ENCODE results near the gene CSF1. TPM values are rescaled to one million over a fixed set of nuclear protein-coding genes. Genes with fewer than 3 reads are reported as not detected.

CSF1 gene
- total and polyA plus RNA-seq, 7 donors: 3.7 to 14.7 (median 10.6) TPM

- Histone ChIP-seq H3K9me3 (no peaks in the 10 kb centered on the region), H3K4me3 (no peak overlapping the region), H3K36me3 (ENCODE audit: insufficient read depth in 1 of 2, low read depth in 1 of 2) (no peaks in the 10 kb centered on the region), H3K27me3 (ENCODE audit: insufficient read depth in 3 of 3, low read length in 2 of 3) (peaks cover 0 to 5% (median 0%) of the 10 kb centered on the region in 3 donors), H3K27ac (no peak overlapping the region), H3K4me1 (no peaks in the 10 kb centered on the region)
- ATAC-seq (no peak), DNase-seq (no peak)
- TF ChIP-seq, protein P1, sequence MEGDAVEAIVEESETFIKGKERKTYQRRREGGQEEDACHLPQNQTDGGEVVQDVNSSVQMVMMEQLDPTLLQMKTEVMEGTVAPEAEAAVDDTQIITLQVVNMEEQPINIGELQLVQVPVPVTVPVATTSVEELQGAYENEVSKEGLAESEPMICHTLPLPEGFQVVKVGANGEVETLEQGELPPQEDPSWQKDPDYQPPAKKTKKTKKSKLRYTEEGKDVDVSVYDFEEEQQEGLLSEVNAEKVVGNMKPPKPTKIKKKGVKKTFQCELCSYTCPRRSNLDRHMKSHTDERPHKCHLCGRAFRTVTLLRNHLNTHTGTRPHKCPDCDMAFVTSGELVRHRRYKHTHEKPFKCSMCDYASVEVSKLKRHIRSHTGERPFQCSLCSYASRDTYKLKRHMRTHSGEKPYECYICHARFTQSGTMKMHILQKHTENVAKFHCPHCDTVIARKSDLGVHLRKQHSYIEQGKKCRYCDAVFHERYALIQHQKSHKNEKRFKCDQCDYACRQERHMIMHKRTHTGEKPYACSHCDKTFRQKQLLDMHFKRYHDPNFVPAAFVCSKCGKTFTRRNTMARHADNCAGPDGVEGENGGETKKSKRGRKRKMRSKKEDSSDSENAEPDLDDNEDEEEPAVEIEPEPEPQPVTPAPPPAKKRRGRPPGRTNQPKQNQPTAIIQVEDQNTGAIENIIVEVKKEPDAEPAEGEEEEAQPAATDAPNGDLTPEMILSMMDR (IDR thresholded peaks at IDR 0.05): no peak
- intact Hi-C loops (cut with DNase I): no loop called here
- 46 to 52% (median 47%) methylated on average over 1 of the region's 1 CpG for WGBS, 3 donors
Measured at GRCh38 chr1:109959632-109959973, 49.0 kb downstream of the CSF1 start.

- Histone ChIP-seq H3K36me3 (ENCODE audit: insufficient read depth in 1 of 2, low read depth in 1 of 2) (no peaks in the 10 kb centered on the region), H3K27ac (no peak overlapping the region), H3K4me3 (no peak overlapping the region), H3K9me3 (no peaks in the 10 kb centered on the region), H3K4me1 (no peaks in the 10 kb centered on the region), H3K27me3 (ENCODE audit: insufficient read depth in 3 of 3, low read length in 2 of 3) (peaks cover 0 to 5% (median 0%) of the 10 kb centered on the region in 3 donors)
- ATAC-seq (peak in 1 of 4 donors; percentile 22), DNase-seq (no peak)
- TF ChIP-seq, protein P1 (IDR thresholded peaks at IDR 0.05): no peak
- intact Hi-C loops (cut with DNase I): no loop called here
- WGBS, 3 donors: 57 to 71% (median 61%) methylated on average over 7 of the region's 7 CpGs
Measured at GRCh38 chr1:109959974-109960744, 49.5 kb downstream of the CSF1 start.

- no peak overlapping the region for H3K27ac ChIP-seq
- no peak overlapping the region for H3K4me3 ChIP-seq
- 89 to 100% (median 93%) methylated on average over 1 of the region's 1 CpG for WGBS, 3 donors
- no peaks in the 10 kb centered on the region for H3K36me3 ChIP-seq (ENCODE audit: insufficient read depth in 1 of 2, low read depth in 1 of 2)
- no peak for DNase-seq
- intact Hi-C loops (cut with DNase I): no loop called here
- ATAC-seq: no peak
- H3K9me3 ChIP-seq: no peaks in the 10 kb centered on the region
- H3K27me3 ChIP-seq (ENCODE audit: insufficient read depth in 3 of 3, low read length in 2 of 3): peaks cover 0 to 5% (median 0%) of the 10 kb centered on the region in 3 donors
- H3K4me1 ChIP-seq: no peaks in the 10 kb centered on the region
- TF ChIP-seq, protein P1 (IDR thresholded peaks at IDR 0.05): no peak
Measured at GRCh38 chr1:109960745-109961094, 50.1 kb downstream of the CSF1 start.

- H3K36me3 ChIP-seq (ENCODE audit: insufficient read depth in 1 of 2, low read depth in 1 of 2): no peaks in the 10 kb centered on the region
- no peaks in the 10 kb centered on the region for H3K4me1 ChIP-seq
- H3K27ac ChIP-seq: no peak overlapping the region
- intact Hi-C loops (cut with DNase I): no loop called here
- H3K27me3 ChIP-seq (ENCODE audit: insufficient read depth in 3 of 3, low read length in 2 of 3): peaks cover 0 to 5% (median 0%) of the 10 kb centered on the region in 3 donors
- no peak overlapping the region for H3K4me3 ChIP-seq
- DNase-seq: no peak
- H3K9me3 ChIP-seq: no peaks in the 10 kb centered on the region
- no peak for ATAC-seq
- WGBS, 3 donors: 70 to 87% (median 82%) methylated on average over 1 of the region's 1 CpG
- TF ChIP-seq, protein P1 (IDR thresholded peaks at IDR 0.05): no peak
Measured at GRCh38 chr1:109963864-109964263, 53.2 kb downstream of the CSF1 start.
